ENCODE measurements around the gene SLC43A1. TPM values are rescaled to one million over a fixed set of nuclear protein-coding genes. Genes with fewer than 3 reads are reported as not detected.

Gene SLC43A1
- total RNA-seq, 4 donors from 2014 or later = 20.3 to 64.1 (median 28.8) TPM

- Histone ChIP-seq H3K4me3 (replicated peaks in 1 of 3) (no peak overlapping the region), H3K27ac (no peak overlapping the region), H3K9me3 (no peaks in the 10 kb centered on the region), H3K27me3 (no peaks in the 10 kb centered on the region), H3K4me1 (peaks cover 0 to 10% of the 10 kb centered on the region in 2 donors), H3K36me3 (peaks cover 5 to 8% of the 10 kb centered on the region in 2 donors)
- 69 to 71% methylated on average over 6 of the region's 6 CpGs for WGBS, 2 donors
- TF ChIP-seq POLR2A (IDR thresholded peaks at IDR 0.05) = no peak
- no peak for TF ChIP-seq CTCF (IDR thresholded peaks at IDR 0.05)
- intact Hi-C loops (cut with DNase I) = no loop called here
- DNase-seq = no peak
These were observed 42.1 kb downstream of the SLC43A1 start for GRCh38 chr11:57473285-57473841.

GRCh38 chr11:57471496-57471895, 44.0 kb downstream of the SLC43A1 start:
- peaks cover 0 to 10% of the 10 kb centered on the region in 2 donors for H3K4me1 ChIP-seq
- H3K36me3 ChIP-seq = peaks cover 5 to 8% of the 10 kb centered on the region in 2 donors
- intact Hi-C loops (cut with DNase I) = no loop called here
- H3K27ac ChIP-seq = no peak overlapping the region
- H3K27me3 ChIP-seq = no peaks in the 10 kb centered on the region
- no peak overlapping the region for H3K4me3 ChIP-seq (replicated peaks in 1 of 3)
- 89 to 97% methylated on average over 3 of the region's 3 CpGs for WGBS, 2 donors
- DNase-seq = no peak
- H3K9me3 ChIP-seq = no peaks in the 10 kb centered on the region
- no peak for TF ChIP-seq POLR2A (IDR thresholded peaks at IDR 0.05)
- no peak for TF ChIP-seq CTCF (IDR thresholded peaks at IDR 0.05)

GRCh38 chr11:57469268-57469667, 46.2 kb downstream of the SLC43A1 start:
- H3K27ac ChIP-seq = no peak overlapping the region
- H3K36me3 ChIP-seq = peaks cover 5 to 8% of the 10 kb centered on the region in 2 donors
- no peaks in the 10 kb centered on the region for H3K4me1 ChIP-seq
- no peak for TF ChIP-seq CTCF (IDR thresholded peaks at IDR 0.05)
- no peak for TF ChIP-seq POLR2A (IDR thresholded peaks at IDR 0.05)
- DNase-seq = no peak
- H3K27me3 ChIP-seq = no peaks in the 10 kb centered on the region
- H3K9me3 ChIP-seq = no peaks in the 10 kb centered on the region
- intact Hi-C loops (cut with DNase I) = no loop called here
- H3K4me3 ChIP-seq (replicated peaks in 1 of 3) = no peak overlapping the region
- WGBS, 2 donors = 77 to 83% methylated on average over 5 of the region's 5 CpGs

- intact Hi-C loops (cut with DNase I) = no loop called here
- no peak overlapping the region for H3K27ac ChIP-seq
- no peak for TF ChIP-seq CTCF (IDR thresholded peaks at IDR 0.05)
- no peak for TF ChIP-seq POLR2A (IDR thresholded peaks at IDR 0.05)
These were observed 47.2 kb downstream of the SLC43A1 start for GRCh38 chr11:57468276-57468675.

GRCh38 chr11:57467508-57468157, 47.9 kb downstream of the SLC43A1 start:
- Histone ChIP-seq H3K27me3 (no peaks in the 10 kb centered on the region), H3K4me1 (peaks cover 0 to 5% of the 10 kb centered on the region in 2 donors), H3K36me3 (peaks cover 5 to 8% of the 10 kb centered on the region in 2 donors), H3K4me3 (replicated peaks in 1 of 3) (no peak overlapping the region), H3K27ac (no peak overlapping the region), H3K9me3 (no peaks in the 10 kb centered on the region)
- 75 to 82% methylated on average over 17 to 23 of the region's 23 CpGs for WGBS, 2 donors
- TF ChIP-seq CTCF (IDR thresholded peaks at IDR 0.05) (no peak), POLR2A (IDR thresholded peaks at IDR 0.05) (no peak)
- DNase-seq = peak; percentile 53
- intact Hi-C loops (cut with DNase I) = no loop called here

More at GRCh38 chr11:57468276-57468675, 47.2 kb downstream of the SLC43A1 start:
- no peak for DNase-seq
- Histone ChIP-seq H3K4me3 (replicated peaks in 1 of 3) (no peak overlapping the region), H3K27me3 (no peaks in the 10 kb centered on the region), H3K36me3 (peaks cover 5 to 8% of the 10 kb centered on the region in 2 donors), H3K9me3 (no peaks in the 10 kb centered on the region), H3K4me1 (no peaks in the 10 kb centered on the region)
- 92 to 95% methylated on average over 4 of the region's 4 CpGs for WGBS, 2 donors

All from thyroid gland (tissue), 4 donors.